GM19463 (cell line): ENCODE results near the gene WWOX.
A peak's percentile ranks its signal among the peaks of the same experiment; 100 is the strongest.
"Not testable (repeated sequence)": the region's sequence is repeated elsewhere in the genome, so short reads cannot be mapped to it uniquely, and the experiment has no call there.

Experiments
- ATAC-seq: cut with Tn5 transposase; IDR thresholded peaks from one replicate; pipeline ENCODE4 v1.9.1; 2021; ENCODE audit warnings: mild to moderate bottlenecking, moderate library complexity; ENCODE audit not compliant: unreplicated experiment

The WWOX gene

DNA sequence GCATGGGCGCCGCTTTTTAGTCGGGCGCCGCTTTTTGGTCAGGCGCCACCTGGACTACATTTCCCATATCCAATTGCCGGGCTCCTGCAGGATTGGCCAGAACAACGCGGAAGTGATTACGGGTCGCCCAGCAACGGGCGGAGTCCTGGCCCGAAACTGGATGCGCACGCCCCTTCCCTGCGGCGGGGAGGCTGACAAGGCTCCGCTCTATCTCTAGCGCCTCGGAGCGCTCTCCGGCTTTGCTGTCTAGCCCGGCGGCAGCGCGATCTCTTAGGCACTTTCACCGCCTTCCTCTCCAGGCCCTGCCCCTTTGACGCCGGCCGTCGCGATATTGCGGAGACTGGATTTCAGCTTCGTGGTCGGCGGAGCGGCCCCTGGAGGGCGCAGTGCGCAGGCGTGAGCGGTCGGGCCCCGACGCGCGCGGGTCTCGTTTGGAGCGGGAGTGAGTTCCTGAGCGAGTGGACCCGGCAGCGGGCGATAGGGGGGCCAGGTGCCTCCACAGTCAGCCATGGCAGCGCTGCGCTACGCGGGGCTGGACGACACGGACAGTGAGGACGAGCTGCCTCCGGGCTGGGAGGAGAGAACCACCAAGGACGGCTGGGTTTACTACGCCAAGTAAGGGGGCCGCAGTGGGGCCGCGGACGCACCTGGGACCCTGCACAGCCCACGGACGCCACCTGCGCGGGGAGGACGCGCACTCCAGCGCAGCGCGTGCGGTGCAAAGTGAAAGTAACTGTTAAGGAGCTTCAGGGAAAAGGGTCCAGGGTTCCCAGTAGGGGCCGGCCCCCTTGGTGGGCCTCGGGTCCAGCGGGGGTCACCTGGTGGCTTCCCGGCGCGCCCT lies at the start of gene WWOX:
WWOX (plus strand) TSS at position 384 of the 841 bp plus-strand sequence.
- peak; percentile 93 for ATAC-seq

DNA sequence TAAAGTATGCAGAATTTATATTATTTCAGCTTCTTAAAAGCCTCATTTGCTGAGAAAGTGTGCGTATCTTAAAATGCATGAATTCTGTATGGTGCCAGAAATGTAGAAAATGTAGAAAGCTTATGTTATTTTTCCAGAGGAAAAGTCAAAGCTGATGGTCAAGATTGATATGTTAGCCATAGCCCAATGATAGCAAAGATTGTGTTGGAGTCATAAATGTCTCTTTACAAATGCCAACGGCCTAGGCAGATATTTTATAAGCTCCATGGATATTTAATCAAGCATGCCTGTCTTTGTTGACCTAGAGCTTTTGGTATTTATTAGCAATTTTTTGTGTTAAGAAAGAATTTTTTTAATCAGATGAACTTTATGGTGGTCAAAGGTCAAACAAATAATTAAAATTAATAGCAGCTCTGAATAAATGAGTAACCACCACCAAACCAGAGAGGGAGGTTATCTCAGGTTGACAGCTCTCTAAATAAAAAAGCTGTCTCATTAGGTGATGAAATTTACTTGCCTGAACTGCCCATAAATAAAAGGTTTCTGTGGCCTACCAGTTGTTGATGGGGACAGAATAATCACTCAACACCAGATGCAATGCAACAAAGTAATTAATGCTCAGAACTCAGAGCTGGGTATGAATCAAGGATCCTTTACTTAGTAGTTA lies 48.6 kb upstream of the WWOX start:
- ATAC-seq = no peak

GRCh38 chr16:78057803-78058564 lies 41.5 kb upstream of the WWOX start:
- ATAC-seq = no peak

DNA sequence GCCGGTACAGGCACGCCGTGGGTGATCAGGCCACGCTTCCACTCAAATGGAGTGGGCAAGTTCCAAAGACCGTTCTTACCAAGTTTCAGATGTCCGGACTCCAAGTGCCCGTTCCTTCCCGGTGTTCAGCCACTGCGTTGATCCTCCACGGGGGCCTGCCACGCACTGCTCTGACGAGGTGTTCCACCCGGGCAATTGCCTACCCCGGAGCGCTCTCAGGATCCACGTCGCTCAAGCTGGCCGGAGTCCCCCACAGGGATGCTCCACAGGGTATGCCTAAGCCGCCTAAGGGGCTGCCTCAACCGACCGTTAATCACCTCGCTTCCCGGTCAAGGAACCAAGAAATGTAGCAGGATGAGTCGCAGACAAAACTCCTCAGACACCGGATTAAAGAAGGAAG lies 39.6 kb upstream of the WWOX start:
- ATAC-seq = not testable (repeated sequence)

- ATAC-seq = no peak
Observed at GRCh38 chr16:78060295-78060694, 39.2 kb upstream of the WWOX start.

GRCh38 chr16:78060809-78061208 lies 38.6 kb upstream of the WWOX start:
- no peak for ATAC-seq

DNA sequence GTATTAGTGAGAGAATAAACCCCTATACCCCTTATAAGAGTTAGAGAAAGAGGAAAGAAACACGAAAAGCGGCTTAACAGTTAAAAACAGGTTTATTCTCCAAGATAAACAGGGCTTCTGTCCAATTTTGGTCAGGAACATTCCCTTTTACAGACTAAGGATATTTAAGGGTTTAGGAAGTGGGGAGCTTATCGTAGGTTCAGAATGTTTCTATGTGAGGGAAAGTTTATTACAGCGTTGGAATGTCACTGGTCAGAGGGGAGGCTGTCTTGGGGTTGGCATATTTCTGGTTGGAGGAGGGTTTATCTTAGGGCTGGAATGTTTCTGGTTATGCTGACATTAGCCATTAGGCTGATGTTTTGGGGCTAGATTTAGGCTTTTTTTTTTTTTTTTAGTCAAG lies 34.1 kb upstream of the WWOX start:
- no peak for ATAC-seq

- no peak for ATAC-seq
Observed at GRCh38 chr16:78069913-78070312, 29.5 kb upstream of the WWOX start.

- ATAC-seq = no peak
Observed at GRCh38 chr16:78072275-78072674, 27.2 kb upstream of the WWOX start.

- no peak for ATAC-seq
Observed at GRCh38 chr16:78075800-78076199, 23.7 kb upstream of the WWOX start.

GRCh38 chr16:78081341-78081740 lies 18.1 kb upstream of the WWOX start:
- ATAC-seq = no peak

DNA sequence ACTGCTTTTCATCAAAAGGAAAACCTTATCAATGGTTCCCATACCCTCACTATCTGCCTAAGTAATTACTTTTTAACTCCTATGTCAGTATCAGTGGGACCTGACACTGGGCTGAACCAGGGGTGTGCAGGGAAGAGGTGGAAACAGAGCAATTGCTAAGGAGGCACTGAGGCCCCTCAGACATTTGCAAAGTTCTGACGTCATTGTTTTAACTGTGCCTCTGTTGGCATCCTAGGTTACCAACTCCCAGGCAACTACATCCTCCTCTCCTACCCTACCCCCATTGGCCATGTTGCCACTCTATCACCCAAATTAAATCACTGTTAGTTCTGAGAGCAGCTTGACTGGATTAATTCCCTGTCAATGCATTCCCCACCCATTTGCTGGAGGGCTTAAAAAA lies 8.0 kb upstream of the WWOX start:
- ATAC-seq = no peak

GRCh38 chr16:78092758-78093157 lies 6.7 kb upstream of the WWOX start:
- ATAC-seq = no peak

- no peak for ATAC-seq
Observed at GRCh38 chr16:78094166-78094565, 5.3 kb upstream of the WWOX start.

DNA sequence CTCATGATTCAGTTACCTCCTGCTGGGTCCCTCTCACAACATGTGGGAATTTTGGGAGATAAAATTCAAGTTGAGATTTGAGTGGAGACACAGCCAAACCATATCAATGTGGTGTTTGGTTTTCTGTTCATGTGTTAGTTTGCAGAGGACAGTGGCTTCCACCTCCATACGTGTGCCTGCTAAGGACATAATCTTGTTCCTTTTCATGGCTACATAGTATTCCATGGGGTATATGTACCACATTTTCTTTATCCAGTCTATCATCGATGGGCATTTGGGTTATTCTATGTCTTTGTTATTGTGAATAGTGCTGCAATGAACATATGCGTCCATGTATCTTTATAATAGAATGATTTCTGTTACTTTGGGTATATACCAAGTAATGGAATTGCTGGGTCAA lies 4.5 kb upstream of the WWOX start:
- ATAC-seq = no peak

- no peak for ATAC-seq
Observed at GRCh38 chr16:78096386-78096785, 3.1 kb upstream of the WWOX start.

DNA sequence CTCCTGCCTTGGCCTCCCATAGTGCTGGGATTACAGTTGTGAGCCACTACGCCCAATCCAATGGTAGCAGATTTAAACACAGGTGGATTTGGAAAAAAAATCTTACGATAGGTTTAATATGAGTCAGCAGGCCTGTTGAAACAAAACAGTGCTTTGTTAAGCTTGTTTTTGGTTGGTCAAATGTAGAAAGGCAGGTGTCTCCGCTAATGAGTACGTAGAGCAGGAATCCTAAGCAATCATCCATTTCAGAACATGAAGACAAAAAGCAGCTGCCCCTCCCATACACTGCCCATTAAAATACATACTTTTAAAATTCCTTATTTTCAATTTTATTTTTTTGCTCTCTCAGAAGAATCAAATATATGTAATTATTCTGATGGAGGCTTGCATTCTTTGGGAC lies 1.9 kb upstream of the WWOX start:
- ATAC-seq = no peak

GRCh38 chr16:78098087-78098486 lies 1.4 kb upstream of the WWOX start:
- no peak for ATAC-seq

- ATAC-seq = no peak
Observed at GRCh38 chr16:78098595-78099270, 721 bp upstream of the WWOX start.

- ATAC-seq = peak; percentile 25
Observed at GRCh38 chr16:78100112-78100467, 636 bp downstream of the WWOX start.

DNA sequence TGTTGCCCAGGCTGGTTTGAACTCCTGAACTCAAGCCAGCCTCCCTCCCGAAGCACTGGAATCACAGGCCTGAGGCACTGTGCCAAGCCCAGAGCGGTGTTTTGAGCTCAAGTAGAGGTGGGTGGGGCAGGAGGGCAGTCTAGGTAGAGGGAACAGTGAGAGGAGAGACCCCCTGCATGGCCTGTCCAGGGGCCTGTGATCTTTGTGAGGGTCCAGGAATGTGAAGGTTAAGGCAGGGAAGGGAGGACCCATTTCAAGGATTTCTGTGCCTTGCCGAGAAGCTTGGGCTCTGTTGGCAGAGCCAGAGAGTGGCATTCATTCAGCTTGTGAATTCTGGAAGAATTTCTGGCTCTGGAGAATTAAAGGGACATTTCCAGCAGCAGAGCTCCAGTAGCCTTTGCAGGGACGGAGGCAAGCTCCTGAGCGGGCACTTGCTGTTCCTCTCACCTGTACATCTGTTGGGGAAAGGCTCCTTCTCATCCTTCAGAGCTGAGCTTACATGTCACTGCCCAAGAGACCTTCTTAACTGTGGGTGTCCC lies 2.7 kb downstream of the WWOX start:
- no peak for ATAC-seq
